Epithelial cell of esophagus (primary cell): Measurements from ENCODE around the gene KPNA4.

Source experiments
- DNase-seq: peaks from one replicate; pipeline ENCODE4 v3.0.0; 2010; ENCODE audit warnings: low read depth
- H3K4me3 ChIP-seq: 2 replicates; pipeline ENCODE4 v1.5.1; 2011; ENCODE audit warnings: mild to moderate bottlenecking, low read length, control low read depth
- CTCF ChIP-seq: IDR thresholded peaks from 2 replicates; pipeline ENCODE4 v1.5.1; 2011; ENCODE audit warnings: low read depth, mild to moderate bottlenecking, low read length, control low read depth, inconsistent platforms; ENCODE audit not compliant: insufficient read depth; ENCODE audit errors: missing control alignments

KPNA4 gene

GRCh38 chr3:160602259-160602658 is 36.9 kb upstream of the KPNA4 start:
- TF ChIP-seq CTCF = no peak
- DNase-seq = no peak
- H3K4me3 ChIP-seq = no peak overlapping the region

GRCh38 chr3:160601288-160601687 is 35.9 kb upstream of the KPNA4 start:
- no peak overlapping the region for H3K4me3 ChIP-seq
- no peak for TF ChIP-seq CTCF
- DNase-seq = no peak

- no peak for DNase-seq
- TF ChIP-seq CTCF = no peak
- no peak overlapping the region for H3K4me3 ChIP-seq
These were observed 33.5 kb upstream of the KPNA4 start for GRCh38 chr3:160598865-160599264.

GRCh38 chr3:160588023-160588422 is 22.7 kb upstream of the KPNA4 start:
- TF ChIP-seq CTCF = no peak
- DNase-seq = no peak

GRCh38 chr3:160587105-160587504 is 21.7 kb upstream of the KPNA4 start:
- no peak for DNase-seq
- H3K4me3 ChIP-seq = no peak overlapping the region
- no peak for TF ChIP-seq CTCF

More at GRCh38 chr3:160588023-160588422, 22.7 kb upstream of the KPNA4 start:
- no peak overlapping the region for H3K4me3 ChIP-seq

- H3K4me3 ChIP-seq = no peak overlapping the region
- TF ChIP-seq CTCF = no peak
- DNase-seq = no peak
These were observed 21.3 kb upstream of the KPNA4 start for GRCh38 chr3:160586679-160587078.

GRCh38 chr3:160583451-160583850 is 18.1 kb upstream of the KPNA4 start:
- H3K4me3 ChIP-seq = no peak overlapping the region
- peak; percentile 78 for DNase-seq
- TF ChIP-seq CTCF = no peak
